ENCODE results near the gene PAK5. TPM values are rescaled to one million over a fixed set of nuclear protein-coding genes. Genes with fewer than 3 reads are reported as not detected.

The PAK5 gene
- total RNA-seq, 1 donor from 2014 or later = not detected

DNA sequence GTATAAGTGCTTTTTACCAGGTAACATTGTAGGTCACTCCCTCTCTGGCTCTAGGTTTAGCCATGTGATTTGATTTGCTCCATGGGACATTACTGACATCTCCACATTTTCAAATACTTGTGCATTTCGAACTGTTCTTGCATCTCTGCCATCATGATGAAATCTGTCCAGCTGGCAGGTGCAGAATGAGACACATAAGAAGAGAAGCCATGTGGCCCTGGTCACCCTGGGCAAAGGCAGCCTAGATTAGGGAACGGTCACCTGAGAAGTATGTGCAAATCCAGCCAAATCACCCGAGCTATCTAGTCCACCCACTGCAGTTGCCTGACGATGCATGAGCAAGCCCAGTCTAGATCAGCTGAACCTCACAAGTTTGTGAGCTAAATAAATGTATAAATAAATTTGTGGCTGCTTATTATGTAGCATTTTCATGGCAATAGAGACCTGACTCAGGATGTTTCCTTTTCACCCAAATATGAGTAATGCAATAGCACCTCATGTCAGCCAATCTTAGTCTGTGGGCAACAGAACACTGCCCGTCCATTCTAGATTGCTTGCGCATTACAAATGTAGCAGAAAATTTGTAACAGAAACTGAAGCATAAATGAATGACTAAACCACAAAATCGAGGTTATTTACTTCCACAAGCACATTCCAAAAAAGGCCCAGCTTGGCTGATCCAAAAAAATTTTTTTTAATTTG is 115.2 kb downstream of the PAK5 start:
- Histone ChIP-seq H3K27ac (replicated peaks) (no peak overlapping the region), H3K4me1 (no peaks in the 10 kb centered on the region), H3K27me3 (ENCODE audit: low read depth) (no peaks in the 10 kb centered on the region), H3K9me3 (replicated peaks) (no peaks in the 10 kb centered on the region), H3K4me3 (no peak overlapping the region), H3K36me3 (no peaks in the 10 kb centered on the region)
- intact Hi-C loops (cut with micrococcal nuclease) = no loop called here
- TF ChIP-seq, protein P1, sequence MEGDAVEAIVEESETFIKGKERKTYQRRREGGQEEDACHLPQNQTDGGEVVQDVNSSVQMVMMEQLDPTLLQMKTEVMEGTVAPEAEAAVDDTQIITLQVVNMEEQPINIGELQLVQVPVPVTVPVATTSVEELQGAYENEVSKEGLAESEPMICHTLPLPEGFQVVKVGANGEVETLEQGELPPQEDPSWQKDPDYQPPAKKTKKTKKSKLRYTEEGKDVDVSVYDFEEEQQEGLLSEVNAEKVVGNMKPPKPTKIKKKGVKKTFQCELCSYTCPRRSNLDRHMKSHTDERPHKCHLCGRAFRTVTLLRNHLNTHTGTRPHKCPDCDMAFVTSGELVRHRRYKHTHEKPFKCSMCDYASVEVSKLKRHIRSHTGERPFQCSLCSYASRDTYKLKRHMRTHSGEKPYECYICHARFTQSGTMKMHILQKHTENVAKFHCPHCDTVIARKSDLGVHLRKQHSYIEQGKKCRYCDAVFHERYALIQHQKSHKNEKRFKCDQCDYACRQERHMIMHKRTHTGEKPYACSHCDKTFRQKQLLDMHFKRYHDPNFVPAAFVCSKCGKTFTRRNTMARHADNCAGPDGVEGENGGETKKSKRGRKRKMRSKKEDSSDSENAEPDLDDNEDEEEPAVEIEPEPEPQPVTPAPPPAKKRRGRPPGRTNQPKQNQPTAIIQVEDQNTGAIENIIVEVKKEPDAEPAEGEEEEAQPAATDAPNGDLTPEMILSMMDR (IDR thresholded peaks at IDR 0.05; ENCODE audit: borderline replicate concordance) = no peak
- no peak for DNase-seq

DNA sequence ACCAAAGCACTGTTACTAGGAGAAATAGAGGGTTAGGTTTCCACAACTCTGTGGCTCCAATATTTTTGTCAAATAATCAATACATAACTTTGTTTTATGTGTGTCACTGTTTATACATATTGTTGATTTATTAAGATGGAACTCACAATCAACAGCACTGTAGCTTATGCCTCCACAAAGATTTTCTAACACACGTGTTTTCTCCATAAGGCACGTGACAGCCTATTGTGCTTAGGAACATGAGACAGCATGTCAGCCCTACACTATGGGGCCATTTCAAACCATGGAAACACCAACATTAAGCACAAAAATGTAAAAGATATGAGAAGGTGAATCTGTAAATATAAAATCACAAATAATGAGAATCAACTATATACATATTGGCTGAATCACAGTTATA is 127.0 kb downstream of the PAK5 start:
- Histone ChIP-seq H3K4me1 (no peaks in the 10 kb centered on the region), H3K9me3 (replicated peaks) (peaks cover 12% of the 10 kb centered on the region), H3K4me3 (no peak overlapping the region), H3K27ac (replicated peaks) (no peak overlapping the region), H3K36me3 (no peaks in the 10 kb centered on the region), H3K27me3 (ENCODE audit: low read depth) (no peaks in the 10 kb centered on the region)
- DNase-seq = no peak
- intact Hi-C loops (cut with micrococcal nuclease) = no loop called here
- TF ChIP-seq, protein P1 (IDR thresholded peaks at IDR 0.05; ENCODE audit: borderline replicate concordance) = no peak

DNA sequence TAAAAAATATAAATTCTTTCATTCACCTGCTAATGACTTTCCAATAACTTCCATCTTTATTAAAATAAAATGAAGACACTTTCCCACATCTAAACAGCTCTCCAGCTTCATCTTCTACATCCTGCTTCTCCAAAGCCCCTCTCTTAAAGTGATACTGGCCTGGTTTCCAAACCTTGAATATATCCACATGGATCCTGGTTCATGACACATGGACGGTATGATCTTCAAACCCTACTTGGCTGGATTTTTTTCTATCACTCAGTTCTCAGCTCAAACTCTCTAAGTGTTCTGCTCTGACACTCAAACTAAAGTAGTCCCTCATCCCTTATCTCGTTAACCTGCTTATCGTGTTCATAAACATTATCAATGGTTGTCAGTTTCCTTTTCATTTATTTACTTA is 128.2 kb downstream of the PAK5 start:
- H3K4me1 ChIP-seq = no peaks in the 10 kb centered on the region
- intact Hi-C loops (cut with micrococcal nuclease) = no loop called here
- no peaks in the 10 kb centered on the region for H3K27me3 ChIP-seq (ENCODE audit: low read depth)
- no peak overlapping the region for H3K27ac ChIP-seq (replicated peaks)
- TF ChIP-seq, protein P1 (IDR thresholded peaks at IDR 0.05; ENCODE audit: borderline replicate concordance) = no peak
- DNase-seq = no peak
- no peaks in the 10 kb centered on the region for H3K36me3 ChIP-seq
- H3K9me3 ChIP-seq (replicated peaks) = peaks cover 12% of the 10 kb centered on the region
- H3K4me3 ChIP-seq = no peak overlapping the region

DNA sequence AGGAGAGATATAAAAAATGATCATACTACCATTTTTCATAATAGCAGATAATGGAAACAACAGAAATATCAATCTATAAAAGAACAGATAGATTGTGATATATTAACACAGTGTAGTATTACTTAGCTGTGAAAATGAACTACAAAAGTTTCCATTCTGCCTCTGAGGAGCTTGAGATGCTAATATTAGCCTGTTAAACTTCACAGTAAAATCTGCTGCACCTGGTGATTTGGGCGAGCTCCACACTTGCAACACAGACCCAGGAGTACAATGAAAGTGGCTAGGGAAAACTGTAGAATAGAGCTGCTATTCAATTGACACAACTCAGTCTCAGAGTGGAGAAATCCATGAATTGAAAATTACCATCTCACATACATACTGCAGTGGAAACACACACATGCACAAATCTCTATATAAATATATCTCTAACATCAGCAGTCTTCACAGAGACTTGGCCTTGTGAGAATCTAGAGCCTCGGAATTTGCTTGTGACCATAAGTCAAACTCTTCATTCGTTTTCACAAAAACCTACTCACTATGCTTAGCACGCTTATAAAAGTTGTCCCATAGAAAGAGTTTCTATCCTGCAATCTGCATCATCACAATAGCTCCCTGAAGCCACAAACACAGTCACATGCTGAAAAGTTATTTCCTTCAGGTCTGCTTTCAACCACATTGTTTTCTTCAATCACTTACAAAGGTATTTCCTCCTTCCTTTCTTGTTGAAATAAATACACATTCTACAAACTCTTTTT is 133.0 kb downstream of the PAK5 start:
- H3K27me3 ChIP-seq (ENCODE audit: low read depth) = no peaks in the 10 kb centered on the region
- no peak for DNase-seq
- H3K4me3 ChIP-seq = no peak overlapping the region
- no peaks in the 10 kb centered on the region for H3K36me3 ChIP-seq
- no peak overlapping the region for H3K27ac ChIP-seq (replicated peaks)
- intact Hi-C loops (cut with micrococcal nuclease) = no loop called here
- no peaks in the 10 kb centered on the region for H3K9me3 ChIP-seq (replicated peaks)
- TF ChIP-seq, protein P1 (IDR thresholded peaks at IDR 0.05; ENCODE audit: borderline replicate concordance) = no peak
- no peaks in the 10 kb centered on the region for H3K4me1 ChIP-seq

DNA sequence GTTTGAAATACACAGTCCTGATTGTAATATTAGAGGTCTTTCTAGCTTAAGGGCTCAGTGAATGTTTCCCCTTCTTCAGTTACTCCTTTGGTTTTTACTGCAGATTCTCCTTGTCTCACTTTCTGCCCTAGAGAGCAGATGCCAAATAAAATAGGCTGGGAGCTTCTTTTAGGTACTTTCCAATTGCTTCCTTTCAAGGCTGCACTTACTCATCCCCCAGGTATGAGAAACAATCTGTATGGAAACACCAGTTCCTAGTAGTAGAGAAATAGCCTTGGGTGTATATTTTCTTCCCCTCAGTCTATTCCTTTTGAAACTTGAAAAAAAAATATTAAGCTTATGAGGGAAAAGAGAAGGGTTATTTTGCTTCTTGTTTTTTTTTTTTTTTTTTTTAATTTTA is 139.7 kb downstream of the PAK5 start:
- TF ChIP-seq, protein P1 (IDR thresholded peaks at IDR 0.05; ENCODE audit: borderline replicate concordance) = no peak
- Histone ChIP-seq H3K27me3 (ENCODE audit: low read depth) (peaks cover 4% of the 10 kb centered on the region), H3K4me1 (no peaks in the 10 kb centered on the region), H3K4me3 (no peak overlapping the region), H3K9me3 (replicated peaks) (no peaks in the 10 kb centered on the region), H3K36me3 (no peaks in the 10 kb centered on the region), H3K27ac (replicated peaks) (no peak overlapping the region)
- DNase-seq = no peak
- intact Hi-C loops (cut with micrococcal nuclease) = no loop called here
